Stimulated activated CD8-positive, alpha-beta memory T cell treated with anti-CD3 and anti-CD28 coated beads, Interleukin-15, amount 100 ng/mL, for 4 hours (primary cell): ENCODE results near the gene PTPRA.
A peak's percentile ranks its signal among the peaks of the same experiment; 100 is the strongest.

ENCODE experiments used
- DNase-seq, 2 donors: peaks; one replicate each; pipeline ENCODE4 v3.0.0-alpha.2; 2020; ENCODE audit warnings: low read depth in 2 of 2

The PTPRA gene

DNA sequence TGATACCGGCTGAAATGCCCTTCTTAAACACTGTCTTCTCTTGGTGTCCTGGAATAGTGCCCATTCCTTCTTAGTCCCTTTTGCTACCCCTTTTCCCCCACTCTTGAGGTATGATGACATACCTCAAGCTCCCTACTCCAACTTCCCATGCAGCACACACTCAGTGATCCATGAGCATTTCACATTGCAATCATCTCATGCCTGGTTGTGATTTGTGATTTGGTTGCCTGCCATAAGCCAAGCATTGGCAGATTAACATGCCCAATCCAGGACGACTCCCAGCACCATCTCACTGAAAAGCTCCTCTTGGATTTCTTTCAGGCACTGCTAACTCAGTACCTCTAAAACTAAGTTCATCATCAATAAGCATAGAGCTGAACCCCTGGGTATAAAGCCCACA lies 14.7 kb upstream of the PTPRA start:
- DNase-seq = no peak

DNA sequence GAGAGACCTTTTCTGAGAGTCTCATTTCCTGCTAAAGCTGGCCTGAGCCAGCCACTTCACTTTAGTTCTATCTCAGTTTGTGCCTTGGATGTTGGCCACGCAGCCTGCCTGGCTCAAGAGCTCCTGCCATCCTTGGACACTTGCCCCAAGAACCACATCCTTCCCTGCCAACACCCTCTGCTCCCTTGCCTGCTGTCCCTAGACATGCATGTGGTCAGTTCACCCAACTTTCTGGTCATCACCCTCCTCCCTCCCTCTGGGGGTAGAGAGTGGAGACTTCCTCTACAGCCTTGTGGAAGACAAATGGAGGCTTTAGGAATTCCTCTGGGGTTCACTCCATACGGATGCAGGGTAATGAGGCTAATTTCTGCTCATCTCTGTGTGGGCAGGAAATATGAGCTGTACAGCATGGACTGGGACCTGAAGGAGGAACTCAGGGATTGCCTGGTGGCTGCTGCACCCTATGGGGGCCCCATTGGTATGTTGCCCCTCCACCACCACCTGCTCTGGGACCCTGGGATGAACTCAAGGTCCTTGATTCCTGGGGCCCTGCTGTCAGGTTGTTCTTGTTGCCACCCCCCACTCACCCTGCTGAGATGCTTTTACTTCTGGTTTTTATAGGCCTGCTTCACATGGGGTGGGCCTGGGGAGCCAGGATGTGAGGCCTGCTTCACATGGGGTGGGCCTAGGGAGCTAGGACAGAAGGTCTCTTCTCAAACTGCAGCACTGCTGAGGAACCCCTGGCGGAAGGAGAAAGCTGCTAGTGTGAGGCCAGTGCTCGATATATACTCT lies 13.8 kb upstream of the PTPRA start:
- DNase-seq = no peak

DNA sequence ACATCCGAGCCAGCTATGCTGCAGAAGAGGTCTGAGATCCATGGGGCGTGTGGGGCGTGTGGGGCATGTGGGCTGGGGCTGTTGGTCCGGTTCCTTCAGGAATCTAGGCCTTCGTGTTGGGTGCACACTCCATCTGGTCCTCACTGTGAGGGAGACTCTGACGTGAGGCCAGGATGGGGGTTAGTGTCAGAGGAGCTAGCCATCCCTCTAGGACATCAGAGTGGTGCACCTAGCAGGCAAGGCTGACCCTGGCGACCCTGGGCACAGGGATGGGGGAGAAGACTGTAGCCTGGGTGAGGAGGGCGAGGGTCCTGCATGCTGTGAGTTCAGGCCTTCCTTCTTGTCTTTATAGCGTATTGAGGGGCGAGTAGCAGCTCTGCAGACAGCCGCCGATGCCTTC lies 8.7 kb upstream of the PTPRA start:
- DNase-seq = no peak

DNA sequence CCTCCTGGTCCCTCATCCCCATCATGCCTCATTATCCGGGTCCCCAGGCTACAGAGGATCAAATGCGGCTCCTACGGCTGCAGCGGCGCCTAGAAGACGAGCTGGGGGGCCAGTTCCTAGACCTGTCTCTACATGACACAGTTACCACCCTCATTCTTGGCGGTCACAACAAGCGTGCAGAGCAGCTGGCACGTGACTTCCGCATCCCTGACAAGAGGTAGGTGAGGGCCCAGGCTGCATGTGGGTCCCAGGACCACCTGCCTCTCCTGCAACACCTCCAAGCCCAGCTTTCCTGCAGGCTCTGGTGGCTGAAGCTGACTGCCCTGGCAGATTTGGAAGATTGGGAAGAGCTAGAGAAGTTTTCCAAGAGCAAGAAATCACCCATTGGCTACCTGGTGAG lies 8.2 kb upstream of the PTPRA start:
- no peak for DNase-seq

DNA sequence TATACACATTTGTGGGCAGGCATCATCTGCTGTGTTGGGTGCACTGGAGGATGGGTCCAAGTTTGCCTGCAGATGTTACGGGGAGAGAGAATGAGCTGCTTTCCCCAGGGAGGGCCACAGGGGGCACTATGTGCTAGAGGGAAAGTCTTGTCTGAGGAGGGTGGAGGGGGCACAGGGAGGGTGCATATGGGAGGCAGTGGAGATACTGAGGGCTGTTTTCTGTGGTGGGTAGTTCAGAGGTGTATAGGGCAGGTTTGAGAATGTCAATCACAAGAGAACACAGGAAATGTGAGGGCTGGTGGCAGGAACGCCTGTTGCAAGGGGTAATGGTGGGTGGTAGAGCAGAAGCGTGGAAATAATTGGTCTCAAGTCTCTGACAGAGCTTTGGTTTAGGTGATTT lies 7.7 kb upstream of the PTPRA start:
- peak in 1 of 2 donors; percentile 53 for DNase-seq

DNA sequence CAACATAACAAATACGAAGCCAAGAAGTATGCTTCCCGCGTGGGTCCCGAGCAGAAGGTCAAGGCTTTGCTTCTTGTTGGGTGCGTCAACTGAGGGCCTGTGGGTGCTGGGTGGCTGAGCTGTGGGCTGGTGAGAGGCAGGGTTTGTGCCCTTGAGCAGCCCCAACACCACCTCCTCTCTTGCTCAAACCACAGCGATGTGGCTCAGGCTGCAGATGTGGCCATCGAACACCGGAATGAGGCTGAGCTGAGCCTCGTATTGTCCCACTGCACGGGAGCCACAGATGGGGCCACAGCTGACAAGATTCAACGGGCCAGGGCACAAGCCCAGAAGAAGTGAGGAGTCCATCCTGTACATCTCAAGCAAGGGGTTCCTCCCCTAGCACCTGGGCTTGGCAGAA lies 7.0 kb upstream of the PTPRA start:
- no peak for DNase-seq

DNA sequence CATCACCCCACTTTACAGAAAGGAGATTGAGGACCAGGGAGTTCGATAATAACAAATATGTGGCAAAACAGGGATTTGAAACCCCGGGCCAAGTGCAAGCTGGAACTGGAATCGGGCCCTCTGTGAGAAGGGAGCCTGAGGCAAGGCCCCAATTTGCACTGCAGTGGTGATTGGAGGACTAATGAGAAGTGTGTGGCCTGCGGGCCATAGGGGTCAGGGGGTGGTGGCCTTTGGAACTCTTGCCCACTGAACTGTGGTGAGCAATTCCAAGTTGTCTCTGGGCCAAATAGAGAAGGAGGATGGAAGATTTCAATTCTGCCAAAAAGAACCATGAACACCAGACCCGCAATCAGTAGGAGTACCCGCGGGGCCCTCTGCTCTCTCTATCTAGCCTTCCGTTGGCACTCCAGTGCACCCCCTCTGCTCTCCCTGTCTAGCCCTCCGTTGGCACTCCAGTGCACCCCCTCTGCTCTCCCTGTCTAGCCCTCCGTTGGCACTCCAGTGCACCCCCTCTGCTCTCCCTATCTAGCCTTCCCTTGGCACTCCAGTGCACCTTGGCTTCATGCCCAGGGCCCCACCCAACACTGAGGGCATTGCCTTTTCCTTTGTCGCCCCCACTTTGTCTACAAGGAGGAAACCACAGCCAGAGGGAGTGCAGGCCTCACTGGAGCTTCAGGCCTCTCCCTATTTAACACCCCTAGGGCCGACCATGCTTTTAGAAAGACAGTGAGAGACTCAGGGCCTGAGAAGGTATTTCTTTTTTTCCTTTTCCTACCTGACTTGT lies 6.0 kb upstream of the PTPRA start:
- no peak for DNase-seq

DNA sequence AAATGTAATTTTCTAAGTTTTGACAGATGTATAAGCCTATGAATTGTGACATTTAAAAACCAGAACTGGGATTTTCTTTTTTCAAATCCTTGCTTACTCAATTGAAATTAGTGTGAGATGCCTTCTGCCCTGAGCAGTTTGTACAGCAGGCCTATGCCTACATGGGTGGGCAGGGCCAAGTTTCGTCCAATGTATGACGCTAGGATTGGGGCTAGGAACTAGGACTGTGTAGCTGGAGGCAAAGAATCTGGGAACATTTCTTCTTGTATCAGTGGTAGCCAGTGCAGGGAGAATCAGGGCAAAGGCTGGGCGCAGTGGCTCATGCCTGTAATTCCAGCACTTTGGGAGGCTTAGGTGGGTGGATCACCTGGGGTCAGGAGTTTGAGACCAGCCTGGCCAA lies 3.9 kb upstream of the PTPRA start:
- DNase-seq = no peak

DNA sequence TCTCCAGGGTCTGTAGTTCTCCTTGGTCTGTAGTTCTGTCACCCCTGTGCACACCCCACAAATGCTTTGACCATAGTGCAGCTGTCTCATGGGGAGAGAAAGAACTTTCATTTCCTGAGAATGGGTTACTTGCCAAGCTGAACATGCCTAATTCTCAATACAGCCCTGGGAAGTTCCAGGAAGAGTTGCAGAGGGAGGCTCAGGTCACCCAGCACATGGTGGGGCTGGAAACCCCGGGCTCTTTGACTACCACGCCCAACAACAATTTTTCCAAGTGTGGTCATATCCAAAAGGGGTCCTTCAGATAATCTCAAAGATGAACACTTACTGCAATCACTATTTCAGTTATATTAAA lies 2.2 kb upstream of the PTPRA start:
- no peak for DNase-seq

DNA sequence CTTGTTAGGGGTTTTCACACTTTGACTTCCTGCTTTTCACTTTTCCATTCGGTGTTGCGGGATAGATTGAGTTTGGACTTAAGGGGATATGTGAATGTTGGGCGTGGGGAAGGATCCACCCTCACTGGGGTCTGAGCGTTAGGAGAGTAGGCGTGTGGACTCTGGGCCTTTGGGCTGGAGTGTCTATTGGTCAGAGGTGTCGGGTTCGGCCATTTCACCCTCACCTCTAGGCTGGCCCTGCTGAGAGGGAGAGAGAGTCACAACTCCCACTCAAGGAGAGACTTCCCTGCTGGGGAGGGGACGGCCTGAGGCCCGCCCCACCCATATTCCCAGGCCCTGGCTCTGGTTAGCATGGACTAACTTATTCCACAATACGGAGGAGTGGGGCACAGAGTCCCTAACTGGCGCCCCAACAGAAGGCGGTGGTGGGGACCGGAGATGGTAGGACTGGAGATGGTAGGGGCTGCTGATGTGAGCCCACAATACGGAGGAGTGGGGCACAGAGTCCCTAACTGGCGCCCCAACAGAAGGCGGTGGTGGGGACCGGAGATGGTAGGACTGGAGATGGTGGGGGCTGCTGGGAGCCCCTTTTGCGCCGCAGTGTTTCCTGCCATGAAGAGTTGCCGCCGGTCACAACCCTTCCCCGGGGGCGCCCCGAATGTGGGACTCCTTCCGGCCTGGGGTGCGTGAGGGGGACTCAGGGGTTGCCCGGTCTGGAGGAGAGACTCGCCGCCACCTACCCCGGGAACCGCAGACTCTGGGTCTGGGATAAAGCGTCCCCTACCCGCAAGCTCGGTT lies 1.4 kb upstream of the PTPRA start:
- no peak for DNase-seq

DNA sequence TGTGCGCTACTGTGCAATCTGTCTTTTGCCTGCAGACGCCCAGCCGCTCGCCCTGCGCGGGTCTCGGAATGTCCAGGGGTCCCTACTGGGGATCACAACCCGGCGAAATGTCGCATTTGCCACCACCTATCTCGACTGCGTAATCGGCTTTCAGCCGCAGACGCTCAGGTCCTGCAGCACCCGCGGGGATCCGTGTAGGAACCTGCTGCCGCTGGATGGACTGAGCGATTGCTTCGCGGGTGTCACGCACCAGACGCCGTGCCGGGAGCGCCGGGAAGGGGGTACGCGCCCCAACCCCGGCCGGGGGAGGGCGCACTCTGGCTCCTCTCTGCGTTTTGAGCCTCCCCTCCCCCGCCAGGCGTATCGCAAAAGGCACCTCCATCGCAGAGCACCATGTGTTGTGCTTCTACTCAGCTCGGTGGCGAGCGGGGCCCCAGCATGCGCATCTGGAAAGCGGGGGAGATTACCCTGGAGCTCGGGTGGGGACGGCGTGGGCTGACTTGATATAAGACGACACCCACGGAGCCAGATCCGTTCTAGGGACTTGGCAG lies 747 bp upstream of the PTPRA start:
- peak; percentile 53 to 59 for DNase-seq

DNA sequence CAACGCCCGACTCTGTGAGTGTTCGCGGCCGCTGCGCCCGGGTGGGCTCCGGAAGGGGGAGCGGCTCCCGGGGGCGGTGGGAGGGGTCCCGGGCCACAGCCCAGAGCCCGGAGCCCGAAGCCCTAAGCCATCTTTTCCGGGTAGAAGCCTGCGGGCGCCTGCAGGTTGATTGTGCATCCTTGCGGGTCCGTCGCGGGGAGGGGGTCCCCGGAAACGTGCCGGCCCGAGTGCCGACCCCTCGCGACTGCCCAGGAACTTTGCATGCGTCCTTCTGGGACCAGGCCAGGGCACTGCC lies 413 bp downstream of the PTPRA start:
- DNase-seq = peak; percentile 45

DNA sequence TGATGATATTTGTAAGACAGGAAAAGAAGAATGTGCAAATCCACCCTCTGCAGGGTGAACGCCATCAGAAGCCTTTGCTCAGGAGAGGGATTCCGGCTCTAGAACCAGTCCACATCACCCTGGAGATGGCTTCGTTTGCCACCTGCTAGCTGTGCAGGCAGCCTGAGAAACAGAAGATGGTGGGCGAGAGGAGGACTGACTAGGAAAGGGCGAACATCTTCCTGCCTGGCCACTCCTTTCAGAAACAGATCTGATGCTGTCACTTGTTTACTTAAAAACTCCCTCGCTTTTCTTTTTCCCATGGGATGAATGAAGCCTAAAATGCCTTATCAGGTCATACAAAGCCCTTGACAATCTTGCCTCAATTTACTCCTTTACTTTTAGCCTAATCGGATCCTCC lies 1.2 kb downstream of the PTPRA start:
- DNase-seq = no peak

DNA sequence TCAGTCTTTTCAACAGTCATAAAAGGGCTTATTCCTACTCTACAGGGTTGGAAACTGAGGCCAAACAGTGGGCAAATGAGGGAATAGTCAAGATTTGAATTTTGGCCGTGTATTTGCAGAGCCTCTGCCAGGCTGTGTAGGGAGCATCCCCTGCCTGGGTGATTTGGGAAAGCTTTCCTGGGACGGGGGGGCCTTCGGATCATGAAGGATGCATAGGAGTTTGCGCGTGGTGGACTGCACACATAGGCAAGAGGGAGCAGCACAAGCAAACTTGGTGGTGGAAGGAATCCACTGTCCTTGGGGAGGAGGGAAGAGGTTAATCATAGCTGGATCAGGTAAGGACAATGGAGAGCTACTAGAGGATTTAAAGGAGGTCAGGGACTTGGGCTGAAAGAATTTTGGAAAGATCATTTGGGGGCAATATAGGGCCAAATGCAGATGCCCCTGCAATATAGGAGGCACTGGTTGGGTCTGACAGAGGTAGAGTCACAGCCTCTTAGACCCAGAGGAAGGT lies 2.5 kb downstream of the PTPRA start:
- no peak for DNase-seq

DNA sequence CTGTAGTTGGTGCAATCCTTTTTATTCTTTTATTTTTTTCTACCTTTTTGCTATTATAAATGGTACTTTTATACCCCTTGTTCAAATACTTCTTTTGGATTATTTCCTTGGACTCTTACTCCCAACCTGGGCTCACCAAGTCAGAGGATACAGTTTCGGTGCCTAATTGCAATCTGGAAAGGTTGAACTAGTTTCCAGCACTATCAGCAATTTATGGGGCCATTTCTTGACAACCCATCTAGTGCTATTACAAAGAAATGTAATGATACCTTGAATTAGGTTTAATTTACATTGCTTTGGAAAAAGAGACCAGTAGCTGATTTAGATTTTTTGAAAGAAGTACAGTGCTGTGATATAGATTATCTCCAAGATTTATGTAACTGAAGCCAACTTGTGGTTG lies 5.2 kb downstream of the PTPRA start:
- no peak for DNase-seq

DNA sequence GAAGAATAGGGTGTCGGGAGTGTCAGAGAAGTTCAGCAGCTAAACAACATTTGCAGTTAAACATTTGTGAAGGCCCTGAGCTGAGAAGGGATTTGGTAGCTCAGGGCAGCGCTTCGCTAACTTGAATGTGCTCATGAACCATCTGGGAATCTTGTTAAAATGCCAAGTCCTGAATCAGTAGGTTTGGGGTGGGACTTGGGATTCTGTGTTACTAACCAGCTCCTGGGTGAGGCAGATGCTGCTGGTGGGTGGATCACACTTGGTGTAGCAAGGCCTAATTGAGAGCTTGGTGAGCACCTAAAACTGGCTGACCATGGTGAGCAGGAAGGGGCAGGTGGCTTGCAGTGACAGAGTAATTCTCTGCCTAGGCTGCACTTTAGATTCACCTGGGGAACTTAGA lies 5.9 kb downstream of the PTPRA start:
- no peak for DNase-seq

DNA sequence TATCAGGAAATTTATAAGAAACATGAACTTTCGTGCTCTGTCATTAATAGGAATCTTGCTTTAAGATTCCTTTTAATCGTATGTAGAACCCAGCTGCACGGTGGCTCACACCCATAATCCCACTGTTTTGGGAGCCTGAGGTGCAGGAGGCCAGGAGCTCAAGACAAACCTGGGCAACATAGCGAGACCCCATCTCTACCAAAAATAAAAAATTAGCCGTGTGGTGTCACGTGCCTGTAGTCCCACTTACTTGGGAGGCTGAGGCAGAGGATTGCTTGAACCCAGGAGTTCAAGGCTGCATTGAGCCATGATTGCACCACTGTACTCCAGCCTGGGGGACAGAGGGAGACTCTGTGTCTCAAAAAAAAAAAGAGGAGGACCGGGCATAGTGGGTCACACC lies 7.4 kb downstream of the PTPRA start:
- DNase-seq = no peak

DNA sequence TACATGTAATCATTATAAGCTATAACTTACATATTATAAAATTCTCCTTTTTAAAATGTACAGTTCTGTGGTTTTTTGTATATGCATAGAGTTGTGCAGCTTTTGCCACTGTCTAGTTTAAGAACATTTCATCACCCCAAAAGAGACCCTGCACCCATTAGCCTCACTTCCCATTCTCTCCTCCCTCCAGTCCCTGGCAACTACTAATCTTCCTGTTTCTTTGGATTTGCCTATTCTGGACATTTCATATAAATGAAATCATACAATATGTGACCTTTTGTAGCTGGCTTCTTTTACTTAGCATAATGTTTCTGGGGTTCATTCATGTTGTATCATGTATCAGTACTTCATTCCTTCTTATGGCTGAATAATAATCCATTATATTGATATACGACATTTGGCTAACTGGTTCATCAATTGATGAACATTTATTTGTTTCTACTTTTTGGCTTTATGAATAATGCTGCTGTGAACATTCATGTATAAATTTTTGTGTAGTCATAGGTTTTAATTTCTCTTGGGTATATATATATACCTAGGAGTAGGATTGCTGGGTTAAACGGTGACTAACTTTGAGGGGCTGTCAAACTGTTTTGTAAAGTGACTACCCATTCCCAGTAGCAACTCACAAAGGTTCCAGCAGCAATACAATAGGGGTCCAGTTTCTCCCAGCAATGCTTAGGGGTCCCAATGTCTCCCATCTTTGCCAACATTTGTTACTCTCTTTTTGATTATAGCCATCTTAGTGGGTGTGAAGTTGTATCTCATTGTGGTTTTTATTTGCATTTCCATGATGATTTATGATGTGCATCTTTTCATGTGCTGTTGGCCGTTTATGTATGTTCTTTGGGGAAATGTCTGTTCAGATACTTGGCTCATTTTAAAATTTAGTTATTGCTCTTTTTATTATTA lies 10.7 kb downstream of the PTPRA start:
- no peak for DNase-seq

DNA sequence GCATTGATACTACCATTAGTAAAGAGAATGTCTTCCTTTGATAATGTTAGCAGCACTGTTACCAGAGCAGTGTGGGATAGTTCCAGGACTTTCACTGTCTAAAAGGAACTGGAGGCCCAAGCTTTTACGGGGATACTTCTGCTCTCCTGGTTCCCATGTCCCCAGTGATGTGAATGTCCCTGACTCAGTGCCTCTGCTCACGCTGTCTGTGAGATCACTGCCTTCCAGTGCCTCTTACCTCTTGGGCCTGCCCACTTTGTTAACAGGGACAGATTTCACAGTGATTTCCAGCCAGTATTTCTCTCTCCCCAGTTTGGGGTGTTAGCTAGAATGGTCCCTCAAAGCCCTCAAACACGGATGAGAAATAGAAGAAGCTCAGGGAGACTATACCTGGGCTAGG lies 14.4 kb downstream of the PTPRA start:
- no peak for DNase-seq

DNA sequence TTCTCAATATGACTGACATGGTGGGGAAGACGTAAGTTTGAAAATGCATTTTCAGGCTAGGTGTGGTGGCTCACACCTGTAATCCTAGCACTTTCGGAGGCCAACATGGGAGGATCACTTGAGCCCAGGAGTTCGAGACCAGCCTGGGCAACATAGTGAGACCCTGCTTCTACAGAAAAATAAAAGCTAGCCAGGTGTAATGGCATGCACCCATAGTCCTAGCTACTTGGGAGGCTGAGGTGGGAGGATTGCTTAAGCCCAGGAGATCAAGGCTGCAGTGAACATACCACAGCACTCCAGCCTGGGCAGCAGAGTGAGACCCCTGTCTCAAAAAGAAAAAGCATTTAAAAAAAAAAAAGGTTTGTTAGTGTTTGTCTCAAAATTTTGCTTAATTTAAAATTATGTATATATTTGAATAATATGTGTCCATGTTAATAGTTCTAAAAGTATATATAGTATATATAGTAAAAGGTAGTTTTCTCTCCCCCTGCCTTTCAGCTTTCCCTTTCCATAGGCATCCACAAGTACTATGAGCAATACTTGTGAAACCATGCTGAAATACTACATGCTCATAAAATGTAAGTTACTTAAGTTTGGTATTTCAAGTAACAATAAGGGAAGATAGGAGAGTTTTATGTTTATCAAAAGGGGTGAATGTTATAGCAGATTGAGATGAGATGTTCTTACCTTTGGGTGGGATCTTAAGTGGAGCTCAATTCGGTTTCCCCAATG lies 15.1 kb downstream of the PTPRA start:
- no peak for DNase-seq

DNA sequence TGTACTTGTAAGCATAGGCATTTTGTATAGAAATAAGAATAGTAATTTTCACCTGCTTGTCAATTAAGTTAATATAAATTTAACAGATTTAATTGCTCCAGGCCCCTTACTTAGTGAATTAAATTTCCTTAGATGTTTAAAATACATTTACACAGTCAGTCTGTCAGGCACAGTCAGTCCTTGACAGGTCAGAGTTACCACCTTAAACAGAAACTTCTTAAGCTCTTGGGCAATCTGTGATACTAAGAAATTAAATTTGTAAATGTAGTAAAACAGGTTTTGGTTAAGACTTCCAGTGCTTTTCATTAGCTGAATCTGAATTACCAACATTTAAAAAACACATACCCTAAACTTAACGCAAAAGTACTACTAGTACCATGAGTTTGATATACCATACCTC lies 15.9 kb downstream of the PTPRA start:
- DNase-seq = no peak
